A172 (cell line): ENCODE measurements around the gene SLC17A7. TPM values are rescaled to one million over a fixed set of nuclear protein-coding genes. Genes with fewer than 3 reads are reported as not detected.
A peak's percentile ranks its signal among the peaks of the same experiment; 100 is the strongest.
"Not testable (repeated sequence)": the region's sequence is repeated elsewhere in the genome, so short reads cannot be mapped to it uniquely, and the experiment has no call there.

Experiments
- DNase-seq: peaks from one replicate; pipeline ENCODE4 v3.0.0-alpha.2; 2015; ENCODE audit warnings: low spot score
- total RNA-seq: library from RNA; depleted of rRNA; stranded (reverse); fragments of >200 nt; shearing (Covaris generic); gene quantifications from 2 replicates; pipeline ENCODE4 v1.2.3, GENCODE V29; 2014; rRNA removed

SLC17A7 gene
- 0.12 TPM in 1 of 2 replicates, not detected in the other for total RNA-seq

GRCh38 chr19:49441210-49441959, at the start of gene SLC17A7:
TSS of gene SLC17A7 (minus strand) at chr19:49441527. CDS start at chr19:49441379, 148 bp downstream.
- no peak for DNase-seq

- no peak for DNase-seq
These were observed 49.1 kb upstream of the SLC17A7 start for GRCh38 chr19:49490287-49491029.

DNA sequence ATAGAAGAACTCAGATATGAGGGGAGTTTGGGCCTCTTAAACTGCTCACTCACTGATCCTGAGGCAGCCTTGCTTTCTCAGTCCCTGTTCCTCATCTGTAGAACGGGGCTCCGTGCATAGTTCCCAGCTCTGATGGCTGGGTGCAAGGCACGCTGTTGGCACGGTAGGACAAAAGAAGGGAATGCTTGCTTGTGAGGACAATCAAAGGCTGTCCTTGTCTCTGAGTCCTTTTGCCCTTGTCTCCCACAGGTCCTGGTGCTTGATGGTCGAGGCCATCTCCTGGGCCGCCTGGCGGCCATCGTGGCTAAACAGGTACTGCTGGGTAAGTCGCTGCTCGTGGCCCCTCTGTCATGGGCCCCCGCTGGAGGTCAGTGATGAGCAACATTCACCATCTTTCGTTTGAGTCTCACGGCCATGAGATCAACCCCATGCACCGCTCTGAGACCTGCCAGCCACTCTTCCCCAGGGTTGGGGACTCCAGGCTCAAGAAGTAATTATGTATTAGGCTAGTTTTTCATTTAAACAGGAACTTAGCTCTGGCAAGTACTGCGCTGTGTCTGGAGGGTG, 48.4 kb upstream of the SLC17A7 start:
- DNase-seq: no peak

DNA sequence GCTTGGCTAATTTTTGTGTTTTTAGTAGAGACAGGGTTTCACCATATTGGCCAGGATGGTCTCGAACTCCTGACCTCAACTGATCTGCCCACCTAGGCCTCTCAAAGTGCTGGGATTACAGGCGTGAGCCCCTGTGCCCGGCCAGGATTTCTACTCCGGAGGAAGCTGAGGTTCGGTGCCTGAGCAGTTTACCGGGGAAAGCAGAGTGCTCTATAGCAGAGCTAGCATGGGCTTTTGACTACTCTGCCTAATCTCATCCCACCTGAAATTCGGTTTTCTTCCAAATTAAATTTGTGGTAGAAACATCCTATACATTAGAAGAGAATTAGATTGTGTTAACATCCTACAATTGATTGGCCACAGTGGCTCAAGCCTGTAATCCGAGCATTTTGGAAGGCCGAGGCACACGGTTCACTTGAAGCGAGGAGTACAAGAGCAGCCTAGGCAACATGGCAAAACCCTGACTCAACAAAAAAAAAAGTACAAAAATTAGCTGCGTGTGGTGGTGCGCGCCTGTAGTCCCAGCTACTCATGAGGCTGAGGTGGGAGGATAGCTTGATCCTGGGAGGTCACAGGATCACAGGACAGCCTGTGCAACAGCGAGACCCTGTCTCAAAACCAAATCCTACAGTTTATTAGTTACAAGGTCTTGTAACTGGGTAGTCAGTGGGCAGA, 47.7 kb upstream of the SLC17A7 start:
- DNase-seq: no peak

DNA sequence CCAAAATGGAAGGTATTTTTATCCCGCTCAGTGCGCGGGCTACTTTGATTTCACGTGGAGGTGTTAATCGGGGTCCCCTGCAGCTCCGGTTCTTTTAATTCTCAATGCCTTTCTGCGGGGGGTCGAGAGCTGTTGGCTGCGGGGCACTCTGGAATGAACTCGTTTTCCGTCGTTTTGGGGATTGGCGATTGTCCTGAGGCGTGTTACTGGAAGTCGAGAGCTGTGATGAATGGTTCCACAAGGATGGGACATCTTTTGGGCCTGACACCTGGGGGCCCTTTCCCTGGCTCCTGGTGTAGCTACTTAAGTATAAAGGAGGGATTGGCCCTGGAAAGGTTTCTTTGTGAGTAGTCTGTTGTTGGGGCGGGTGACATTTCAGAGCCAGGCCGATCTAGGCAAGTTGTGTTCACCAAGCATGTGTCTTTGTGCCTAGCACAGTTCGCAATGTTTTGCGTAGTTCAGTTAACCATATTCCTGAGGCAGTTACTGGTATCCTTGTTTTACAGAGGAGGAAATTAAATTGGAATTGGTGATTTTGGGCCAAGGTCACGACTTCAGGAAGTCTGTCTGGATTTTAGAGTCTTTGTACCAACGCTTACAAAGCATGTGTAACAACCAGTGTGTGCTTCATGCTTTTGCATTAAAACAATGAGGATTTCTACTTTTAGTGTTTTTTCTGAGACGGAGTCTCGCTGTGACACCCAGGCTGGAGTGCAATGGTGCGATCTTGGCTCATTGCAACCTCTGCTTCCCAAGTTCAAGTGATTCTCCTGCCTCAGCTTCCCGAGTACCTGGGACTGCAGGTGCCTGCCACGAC, 46.9 kb upstream of the SLC17A7 start:
- no peak for DNase-seq

- DNase-seq: peak; percentile 99
These were observed 46.1 kb upstream of the SLC17A7 start, which contains the start of gene RPL13A for GRCh38 chr19:49487277-49488045. TSS of gene RPL13A (plus strand) at chr19:49487608. CDS start at chr19:49487630, 22 bp downstream.

- no peak for DNase-seq
These were observed 45.5 kb upstream of the SLC17A7 start for GRCh38 chr19:49486710-49487276.

GRCh38 chr19:49486232-49486631, 44.9 kb upstream of the SLC17A7 start:
- no peak for DNase-seq

DNA sequence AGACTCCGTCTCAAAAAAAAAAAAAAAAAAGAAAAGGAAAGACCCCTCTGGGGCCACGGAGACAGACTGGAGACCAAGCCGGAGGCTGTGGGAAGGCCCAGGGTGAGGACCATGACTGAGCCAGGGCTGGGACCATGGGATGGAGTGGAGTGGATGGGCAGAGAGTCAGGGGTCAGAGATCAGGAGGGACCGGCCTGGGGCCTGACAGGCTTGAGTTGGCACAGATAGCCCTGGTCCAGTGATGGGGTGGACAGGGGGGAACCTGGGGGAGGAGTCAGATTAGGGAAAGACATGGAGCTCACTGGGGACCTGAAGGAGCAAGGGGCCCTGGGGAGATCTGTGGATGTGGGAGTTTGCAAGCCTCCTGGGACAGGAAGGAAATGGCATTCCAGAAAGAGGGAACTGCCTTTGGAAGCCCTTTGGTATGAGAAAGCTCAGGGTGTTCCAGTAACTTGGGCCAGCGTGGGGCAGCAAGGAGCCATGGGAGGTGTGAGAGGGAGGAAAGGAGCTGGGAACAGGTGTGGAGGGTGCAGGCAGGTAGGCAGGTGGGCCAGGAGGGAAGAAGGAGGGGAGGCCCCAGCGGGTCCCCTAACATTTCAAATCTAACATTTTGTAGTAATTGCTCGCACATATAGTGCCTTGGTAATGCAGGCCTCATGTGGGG, 39.8 kb upstream of the SLC17A7 start:
- no peak for DNase-seq

GRCh38 chr19:49479975-49480628, 38.8 kb upstream of the SLC17A7 start:
- DNase-seq: no peak

DNA sequence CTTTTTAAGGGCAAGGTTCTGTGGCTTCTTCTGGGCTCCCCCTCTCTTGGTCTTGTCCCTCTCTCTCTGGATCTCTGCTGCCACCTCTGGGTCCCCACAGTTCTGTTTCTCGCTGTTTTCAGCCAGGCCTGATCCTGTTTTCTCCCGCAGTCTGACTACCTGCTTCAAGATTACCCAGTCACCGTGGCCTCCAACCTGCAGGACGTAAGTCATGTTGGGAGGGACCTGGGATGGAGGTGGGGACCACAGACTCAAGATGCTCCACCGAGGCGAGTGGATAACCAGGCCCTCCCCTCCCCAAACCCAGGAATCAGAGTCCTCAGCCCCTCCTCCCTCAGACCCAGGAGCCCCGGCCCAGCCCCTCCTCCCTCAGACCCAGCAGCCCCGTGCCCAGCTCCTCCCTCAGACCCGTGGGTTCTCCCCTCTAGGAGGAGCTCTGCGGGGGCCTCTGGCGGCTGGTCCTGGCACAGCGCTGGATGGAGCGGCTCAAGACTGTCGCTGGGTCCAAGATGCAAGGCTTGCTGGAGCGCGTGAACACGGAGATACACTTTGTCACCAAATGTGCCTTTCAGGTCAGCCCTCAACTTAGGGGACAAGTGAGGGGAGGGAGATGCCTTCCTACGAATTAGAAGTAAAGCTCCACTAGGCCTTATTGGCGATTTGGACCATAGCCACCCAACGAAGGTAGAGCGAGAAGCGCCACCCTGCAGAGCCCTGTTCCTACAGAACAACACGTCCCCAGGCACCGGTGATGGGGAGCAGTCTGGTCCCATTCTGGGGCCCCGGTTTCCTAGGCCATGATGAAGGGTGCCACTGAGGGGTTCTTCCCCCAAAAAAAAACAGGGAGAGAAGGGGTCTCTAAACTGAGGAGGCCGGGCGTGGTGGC, 34.9 kb upstream of the SLC17A7 start:
- no peak for DNase-seq

- no peak for DNase-seq
These were observed 34.0 kb upstream of the SLC17A7 start for GRCh38 chr19:49475191-49475917.

- no peak for DNase-seq
These were observed 33.2 kb upstream of the SLC17A7 start for GRCh38 chr19:49474542-49474924.

DNA sequence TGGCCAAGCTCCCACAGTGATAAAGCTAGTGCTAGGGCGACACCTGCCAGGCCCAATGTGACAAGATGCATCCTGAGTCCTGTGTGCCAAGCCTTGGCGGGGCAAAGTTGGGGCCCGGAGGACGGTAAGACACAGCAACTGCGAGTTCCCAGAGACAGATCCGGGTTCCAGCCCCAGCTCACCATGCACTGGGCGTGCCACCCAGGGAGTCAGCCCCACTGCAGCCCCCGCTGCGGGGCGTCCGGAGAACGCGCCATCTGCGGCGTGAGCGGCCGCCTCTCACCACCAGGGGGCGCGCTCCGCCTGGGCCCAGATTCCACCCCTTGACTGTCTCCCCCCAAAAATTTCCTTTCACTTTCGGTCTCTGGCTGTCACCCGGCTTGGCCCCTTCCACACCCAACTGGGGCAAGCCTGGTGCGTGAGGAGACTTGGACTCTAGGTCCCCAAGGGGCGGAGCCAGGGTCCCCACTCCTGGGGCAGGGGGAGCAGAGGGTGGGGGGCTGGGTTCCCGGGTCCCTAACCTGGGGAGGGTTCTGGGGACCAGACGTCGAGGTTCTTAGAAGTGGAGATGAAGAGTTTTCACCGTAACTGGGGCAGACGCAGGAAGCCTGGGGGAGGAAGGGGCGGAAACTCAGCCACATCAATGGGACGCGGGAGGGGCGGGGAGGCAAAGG, 32.7 kb upstream of the SLC17A7 start, which contains the start of gene FLT3LG:
TSS of gene FLT3LG (plus strand) at position 348 of the 674 bp plus-strand sequence. CDS start 425 bp downstream, outside the sequence.
- DNase-seq: peak; percentile 61

DNA sequence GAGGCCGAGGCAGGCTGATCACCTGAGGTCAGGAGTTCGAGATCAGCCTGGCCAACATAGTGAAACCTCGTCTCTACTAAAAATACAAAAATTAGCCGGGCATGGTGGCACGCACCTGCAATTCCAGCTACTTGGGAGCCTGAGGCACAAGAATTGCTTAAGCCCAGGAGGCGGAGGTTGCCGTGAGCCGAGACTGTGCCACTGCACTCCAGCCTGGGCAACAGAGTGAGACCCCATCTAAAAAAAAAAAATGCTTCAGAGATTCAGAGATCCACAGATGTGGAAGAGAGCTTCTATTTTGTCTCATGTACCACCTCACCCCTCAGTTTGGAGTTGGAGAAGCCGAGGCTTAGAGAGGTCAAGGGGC, 32.2 kb upstream of the SLC17A7 start:
- not testable (repeated sequence) for DNase-seq

DNA sequence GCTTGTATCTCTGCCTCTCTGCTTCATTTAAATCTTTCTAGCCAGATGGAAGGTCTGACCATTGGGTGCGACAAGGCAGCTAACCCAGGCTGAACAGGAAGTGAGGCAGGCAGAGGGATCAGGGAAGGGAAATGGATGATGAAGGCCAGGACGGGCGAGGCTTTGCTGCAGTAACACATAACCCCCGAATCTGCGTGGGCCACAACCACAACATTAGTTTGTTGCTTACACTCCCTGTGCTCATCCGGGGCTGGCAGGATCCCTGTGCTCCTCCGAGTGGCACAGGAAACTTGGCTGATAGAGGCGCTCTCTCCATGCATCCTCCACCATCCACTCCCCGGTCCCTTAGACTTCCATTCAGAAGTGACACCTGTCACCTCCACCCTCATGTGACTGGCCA, 31.6 kb upstream of the SLC17A7 start:
- DNase-seq: no peak

DNA sequence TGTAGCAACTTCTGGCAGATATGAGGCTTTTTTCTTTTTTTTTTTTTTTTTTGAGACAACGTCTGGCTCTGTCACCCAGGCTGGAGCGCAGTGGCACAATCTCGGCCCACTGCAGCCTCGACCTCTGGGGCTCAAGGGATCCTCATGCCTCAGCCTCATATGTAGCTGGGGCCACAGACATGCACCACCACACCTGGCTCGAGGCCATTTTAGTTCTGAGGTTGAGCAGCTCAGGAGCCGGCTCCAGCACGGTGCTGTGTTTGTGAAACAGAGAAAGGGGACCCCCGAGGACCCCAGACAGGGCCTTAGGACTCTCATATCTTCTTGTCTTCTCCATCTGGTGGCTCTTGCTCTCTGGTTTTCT, 29.3 kb upstream of the SLC17A7 start:
- no peak for DNase-seq
